Right lobe of liver (tissue), 6 donors: ENCODE measurements around the gene RPRML. TPM values are rescaled to one million over a fixed set of nuclear protein-coding genes. Genes with fewer than 3 reads are reported as not detected.
A peak's percentile ranks its signal among the peaks of the same experiment; 100 is the strongest.
"Not testable (repeated sequence)": the region's sequence is repeated elsewhere in the genome, so short reads cannot be mapped to it uniquely, and the experiment has no call there.

Experiments used
- ATAC-seq, 4 donors: fragments of 200-7000 bp; cut with Tn5 transposase; one replicate each; pipeline ENCODE4 v1.9.1; 2020; ENCODE audit warnings: mild to moderate bottlenecking in 4 of 4, moderate library complexity in 4 of 4
- DNase-seq, 3 donors: peaks; one replicate each; pipeline ENCODE4 v3.0.0-alpha.2; 2020
- H3K27ac ChIP-seq, 3 donors: fragments of 200-600 bp; one replicate each; pipeline ENCODE4 v1.8.0; 2022
- H3K27me3 ChIP-seq, 2 donors: fragments of 200-600 bp; one replicate each; pipeline ENCODE4 v1.8.0; 2022
- H3K36me3 ChIP-seq, 4 donors: fragments of 200-600 bp; sonication (generic) in 1 of 4; one replicate each; pipeline versions ENCODE4 v1.5.1 to v1.8.0; 2017 to 2022; ENCODE audit warnings: control low read depth in 1 of 4
- H3K4me1 ChIP-seq, 4 donors: fragments of 200-600 bp; sonication (generic) in 1 of 4; one replicate each; pipeline versions ENCODE4 v1.5.1 to v1.8.0; 2017 to 2022; ENCODE audit warnings: control low read depth in 1 of 4
- H3K4me3 ChIP-seq, 3 donors: fragments of 200-600 bp; one replicate each; pipeline ENCODE4 v1.8.0; 2022
- H3K9me3 ChIP-seq, 4 donors: fragments of 200-600 bp; sonication (generic) in 1 of 4; one replicate each; pipeline versions ENCODE4 v1.5.1 to v1.8.0; 2017 to 2022; ENCODE audit warnings: control low read depth in 1 of 4
- POLR2A ChIP-seq: fragments of 450-650 bp; IDR thresholded peaks from one replicate; pipeline ENCODE4 v1.6.1; 2017; ENCODE audit warnings: antibody characterized with exemption, mild to moderate bottlenecking
- WGBS: methylation state at CpG from one replicate; pipeline ENCODE4 v1.1.6; 2018; ENCODE audit warnings: low coverage, low lambda C conversion rate; ENCODE audit not compliant: insufficient coverage; ENCODE audit errors: missing lambda C conversion rate; 5-methylcytosine and 5-hydroxymethylcytosine counted together
- intact Hi-C, 2 donors: fragments of 100-400 bp; cut with DNase I; formaldehyde crosslinking; loops; one replicate each; pipeline versions ENCODE4 v1.11.2 to v1.14.1; 2022
- long read RNA-seq: library from polyadenylated mRNA; unstranded; transcript quantifications from one replicate; pipeline ENCODE4 v2.0.0, GENCODE V29; 2019
- total RNA-seq, 6 experiments: library from RNA; depleted of rRNA in 2 of 6; stranded (reverse); fragments of >200 nt in 2 of 6; fragmentation: NEBNext Ultra II Directional in 3 of 6; extraction: Animal tissue kit (Norgen Biotek cat#: 25700) in 3 of 6; gene quantifications; one replicate each; pipeline versions ENCODE4 v1.1.0 to v1.2.4, GENCODE V29; 2016 to 2023
- TF ChIP-seq, protein P1 (sequence below), 4 donors: fragments of 200-600 bp in 3 of 4; fragments of 450-650 bp in 1 of 4; IDR thresholded peaks; one replicate each; pipeline versions ENCODE4 v1.5.1 to v1.8.0; 2016 to 2022; ENCODE audit warnings: antibody characterized with exemption in 4 of 4, mild to moderate bottlenecking in 2 of 4
- donor health status: DM: no; HTN: yes; CAD: no.
- donor health status: DM: no; HTN: no; CAD: no.
- donor health status: DM: no; HTN: no; CAD: no.
- donor health status: DM: no; HTN: yes; CAD: no.
- donor health status: DM: no; HTN: yes; CAD: no.

Gene RPRML
- total RNA-seq: under 1 TPM in 1 of 6 experiments, not detected in 5; 0.25 TPM
- long read RNA-seq: 0 reads

DNA sequence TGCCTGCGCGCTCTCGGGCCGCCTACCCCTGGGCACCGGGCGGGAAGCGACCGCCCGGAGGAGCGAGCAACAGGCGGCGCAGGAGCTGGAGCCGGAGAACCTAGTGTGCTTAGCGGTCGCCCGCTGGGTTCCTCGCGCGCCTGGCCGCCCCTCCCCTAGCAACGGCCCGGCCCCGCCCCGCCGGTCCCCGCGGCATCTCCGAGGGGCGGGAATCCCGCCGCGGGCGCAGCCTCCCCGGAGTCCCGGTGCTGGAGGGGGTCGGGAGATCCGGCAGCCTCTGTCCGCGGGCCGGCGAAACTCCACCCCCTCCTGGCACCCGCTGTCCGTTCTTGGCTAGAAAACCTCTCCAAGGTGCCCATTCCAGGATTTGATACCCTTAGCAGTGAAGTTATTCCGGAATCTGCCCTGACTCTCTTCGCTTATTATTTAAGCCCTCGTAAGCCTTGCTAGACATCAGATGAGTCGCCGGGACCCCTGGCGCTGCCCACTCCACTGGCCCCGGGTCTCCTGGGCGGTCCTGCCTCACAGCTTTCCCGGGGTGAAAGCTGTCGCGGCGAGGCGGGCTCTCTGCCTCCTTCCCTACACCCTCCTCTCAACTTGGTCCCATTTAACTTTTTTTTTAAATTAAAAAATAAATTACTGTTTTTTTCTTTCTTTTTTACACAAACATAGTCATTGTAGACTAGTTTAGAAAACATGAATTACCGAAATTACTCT is at the start of gene RPRML:
Gene RPRML, minus strand, starts transcription at position 107 of the 717 bp plus-strand sequence. CDS start 246 bp downstream, outside the sequence.
- 4% methylated on average over 20 of the region's 57 CpGs for WGBS
- ATAC-seq (peak; percentile 63 to 72 (median 68)), DNase-seq (peak in 2 of 3 donors; percentile 38 to 58)
- Histone ChIP-seq H3K4me1 (peaks cover 0 to 23% (median 5%) of the 10 kb centered on the region in 4 donors), H3K4me3 (peak within 1 kb of the TSS; percentile 47 to 61 (median 57)), H3K27me3 (peaks cover 0 to 11% of the 10 kb centered on the region in 2 donors), H3K27ac (no peak within 1 kb of the TSS), H3K36me3 (no peaks in the 10 kb centered on the region), H3K9me3 (no peaks in the 10 kb centered on the region)
- no peak for TF ChIP-seq POLR2A
- TF ChIP-seq, protein P1, sequence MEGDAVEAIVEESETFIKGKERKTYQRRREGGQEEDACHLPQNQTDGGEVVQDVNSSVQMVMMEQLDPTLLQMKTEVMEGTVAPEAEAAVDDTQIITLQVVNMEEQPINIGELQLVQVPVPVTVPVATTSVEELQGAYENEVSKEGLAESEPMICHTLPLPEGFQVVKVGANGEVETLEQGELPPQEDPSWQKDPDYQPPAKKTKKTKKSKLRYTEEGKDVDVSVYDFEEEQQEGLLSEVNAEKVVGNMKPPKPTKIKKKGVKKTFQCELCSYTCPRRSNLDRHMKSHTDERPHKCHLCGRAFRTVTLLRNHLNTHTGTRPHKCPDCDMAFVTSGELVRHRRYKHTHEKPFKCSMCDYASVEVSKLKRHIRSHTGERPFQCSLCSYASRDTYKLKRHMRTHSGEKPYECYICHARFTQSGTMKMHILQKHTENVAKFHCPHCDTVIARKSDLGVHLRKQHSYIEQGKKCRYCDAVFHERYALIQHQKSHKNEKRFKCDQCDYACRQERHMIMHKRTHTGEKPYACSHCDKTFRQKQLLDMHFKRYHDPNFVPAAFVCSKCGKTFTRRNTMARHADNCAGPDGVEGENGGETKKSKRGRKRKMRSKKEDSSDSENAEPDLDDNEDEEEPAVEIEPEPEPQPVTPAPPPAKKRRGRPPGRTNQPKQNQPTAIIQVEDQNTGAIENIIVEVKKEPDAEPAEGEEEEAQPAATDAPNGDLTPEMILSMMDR (IDR thresholded peaks at IDR 0.05): no peak
- intact Hi-C loops: no loop called here

- H3K9me3 ChIP-seq, DNase-seq, H3K4me3 ChIP-seq, intact Hi-C loops, H3K27me3 ChIP-seq, H3K4me1 ChIP-seq, H3K36me3 ChIP-seq, ATAC-seq, H3K27ac ChIP-seq: not testable (repeated sequence)
- 100% methylated on average over 1 of the region's 15 CpGs for WGBS
Observed at GRCh38 chr17:47016966-47017365, 37.9 kb upstream of the RPRML start.

- Histone ChIP-seq H3K9me3 (no peaks in the 10 kb centered on the region), H3K27me3 (no peaks in the 10 kb centered on the region), H3K27ac (no peak overlapping the region), H3K4me3 (no peak overlapping the region), H3K4me1 (no peaks in the 10 kb centered on the region), H3K36me3 (no peaks in the 10 kb centered on the region)
- no peak for TF ChIP-seq POLR2A
- TF ChIP-seq, protein P1 (IDR thresholded peaks at IDR 0.05): no peak
- DNase-seq (no peak), ATAC-seq (no peak)
- WGBS: 77% methylated on average over 2 of the region's 2 CpGs
- intact Hi-C loops: no loop called here
Observed at GRCh38 chr17:47013341-47013740, 34.3 kb upstream of the RPRML start.

DNA sequence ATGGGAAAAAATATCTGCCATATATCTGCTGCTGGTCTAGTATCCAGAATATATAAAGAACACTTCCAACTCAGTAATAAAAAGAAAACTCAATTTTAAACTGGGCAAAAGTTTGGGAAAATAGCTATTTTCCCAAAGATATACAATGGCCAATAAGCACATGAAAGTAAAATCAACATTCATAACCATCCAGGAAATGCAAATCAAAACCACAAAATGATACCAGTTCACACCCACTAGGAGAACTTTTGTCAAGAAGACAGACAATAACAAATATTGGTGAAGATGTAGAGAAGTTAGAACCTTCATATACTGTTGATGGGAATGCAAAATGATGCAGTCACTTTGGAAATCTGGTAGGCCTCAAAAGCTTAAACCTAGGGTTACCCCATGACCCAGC is 33.4 kb upstream of the RPRML start:
- no peaks in the 10 kb centered on the region for H3K27me3 ChIP-seq
- ATAC-seq (no peak), DNase-seq (no peak)
- no peak overlapping the region for H3K27ac ChIP-seq
- intact Hi-C loops: no loop called here
- no peaks in the 10 kb centered on the region for H3K4me1 ChIP-seq
- no peaks in the 10 kb centered on the region for H3K9me3 ChIP-seq
- TF ChIP-seq, protein P1 (IDR thresholded peaks at IDR 0.05): no peak
- TF ChIP-seq POLR2A: no peak
- H3K4me3 ChIP-seq: no peak overlapping the region
- no peaks in the 10 kb centered on the region for H3K36me3 ChIP-seq

- H3K27me3 ChIP-seq: no peaks in the 10 kb centered on the region
- H3K4me1 ChIP-seq: no peaks in the 10 kb centered on the region
- TF ChIP-seq, protein P1 (IDR thresholded peaks at IDR 0.05): no peak
- TF ChIP-seq POLR2A: no peak
- no peak overlapping the region for H3K4me3 ChIP-seq
- intact Hi-C loops: no loop called here
- H3K36me3 ChIP-seq: no peaks in the 10 kb centered on the region
- 88% methylated on average over 8 of the region's 14 CpGs for WGBS
- ATAC-seq (no peak), DNase-seq (no peak)
- H3K27ac ChIP-seq: no peak overlapping the region
- H3K9me3 ChIP-seq: no peaks in the 10 kb centered on the region
Observed at GRCh38 chr17:47009759-47010594, 30.9 kb upstream of the RPRML start.
